ENCODE results near the gene ROMO1.

Gene ROMO1

GRCh38 chr20:35695978-35696377, 3.2 kb upstream of the ROMO1 start:
- H3K36me3 ChIP-seq (ENCODE audit: control insufficient read depth in 4 of 4, insufficient read depth in 4 of 4, low read length in 3 of 4) = peaks cover 0 to 15% (median 10%) of the 10 kb centered on the region in 4 experiments
- no peaks in the 10 kb centered on the region for H3K9me3 ChIP-seq (ENCODE audit: control extremely low read depth in 1 of 5, control insufficient read depth in 4 of 5, insufficient read depth in 2 of 5, low read depth in 1 of 5, low read length in 4 of 5)
- no peak for DNase-seq
- peaks cover 10 to 28% (median 23%) of the 10 kb centered on the region in 4 experiments for H3K4me1 ChIP-seq (ENCODE audit: control extremely low read depth in 1 of 4, control insufficient read depth in 4 of 4, insufficient read depth in 4 of 4, low read length in 3 of 4)
- no peak overlapping the region for H3K4me3 ChIP-seq (ENCODE audit: control insufficient read depth in 1 of 7, extremely low read depth in 1 of 7, insufficient read depth in 4 of 7, low read depth in 2 of 7, low read length in 6 of 7)
- no peaks in the 10 kb centered on the region for H3K27me3 ChIP-seq (replicated peaks in 2 of 5; ENCODE audit: control insufficient read depth in 4 of 5, insufficient read depth in 5 of 5, low read length in 4 of 5)
- ChIA-PET POLR2A (no interaction called here), CTCF (no interaction called here)
- no peak overlapping the region for H3K27ac ChIP-seq (ENCODE audit: insufficient read depth in 1 of 2, low read depth in 1 of 2, low read length in 2 of 2, poor library complexity in 1 of 2, severe bottlenecking in 2 of 2)
- WGBS (ENCODE audit: insufficient coverage) = 94% methylated on average over 2 of the region's 4 CpGs

GRCh38 chr20:35697696-35698297, 1.4 kb upstream of the ROMO1 start:
- WGBS (ENCODE audit: insufficient coverage) = 91% methylated on average over 5 of the region's 9 CpGs
- Histone ChIP-seq H3K9me3 (ENCODE audit: control extremely low read depth in 1 of 5, control insufficient read depth in 4 of 5, insufficient read depth in 2 of 5, low read depth in 1 of 5, low read length in 4 of 5) (no peaks in the 10 kb centered on the region), H3K4me3 (ENCODE audit: control insufficient read depth in 1 of 7, extremely low read depth in 1 of 7, insufficient read depth in 4 of 7, low read depth in 2 of 7, low read length in 6 of 7) (peak overlapping the region in 6 of 7 experiments; percentile 90 to 98 (median 94)), H3K27me3 (replicated peaks in 2 of 5; ENCODE audit: control insufficient read depth in 4 of 5, insufficient read depth in 5 of 5, low read length in 4 of 5) (no peaks in the 10 kb centered on the region), H3K36me3 (ENCODE audit: control insufficient read depth in 4 of 4, insufficient read depth in 4 of 4, low read length in 3 of 4) (peaks cover 4 to 30% (median 18%) of the 10 kb centered on the region in 4 experiments), H3K27ac (ENCODE audit: insufficient read depth in 1 of 2, low read depth in 1 of 2, low read length in 2 of 2, poor library complexity in 1 of 2, severe bottlenecking in 2 of 2) (no peak overlapping the region), H3K4me1 (ENCODE audit: control extremely low read depth in 1 of 4, control insufficient read depth in 4 of 4, insufficient read depth in 4 of 4, low read length in 3 of 4) (peaks cover 10 to 28% (median 24%) of the 10 kb centered on the region in 4 experiments)
- ChIA-PET POLR2A (no interaction called here), CTCF (interaction anchor here (0.6 kb wide), 1 partner anchor 94 kb away, joined by 3 read pairs; no protein-coding TSS in a partner anchor)
- no peak for DNase-seq

- Histone ChIP-seq H3K27ac (ENCODE audit: insufficient read depth in 1 of 2, low read depth in 1 of 2, low read length in 2 of 2, poor library complexity in 1 of 2, severe bottlenecking in 2 of 2) (peak overlapping the region in 1 of 2 experiments; percentile 92), H3K9me3 (ENCODE audit: control extremely low read depth in 1 of 5, control insufficient read depth in 4 of 5, insufficient read depth in 2 of 5, low read depth in 1 of 5, low read length in 4 of 5) (no peaks in the 10 kb centered on the region), H3K4me1 (ENCODE audit: control extremely low read depth in 1 of 4, control insufficient read depth in 4 of 4, insufficient read depth in 4 of 4, low read length in 3 of 4) (peaks cover 10 to 28% (median 24%) of the 10 kb centered on the region in 4 experiments), H3K27me3 (replicated peaks in 2 of 5; ENCODE audit: control insufficient read depth in 4 of 5, insufficient read depth in 5 of 5, low read length in 4 of 5) (no peaks in the 10 kb centered on the region), H3K4me3 (ENCODE audit: control insufficient read depth in 1 of 7, extremely low read depth in 1 of 7, insufficient read depth in 4 of 7, low read depth in 2 of 7, low read length in 6 of 7) (peak overlapping the region; percentile 81 to 98 (median 92)), H3K36me3 (ENCODE audit: control insufficient read depth in 4 of 4, insufficient read depth in 4 of 4, low read length in 3 of 4) (peaks cover 4 to 36% (median 20%) of the 10 kb centered on the region in 4 experiments)
- peak in 2 of 3 donors; percentile 18 to 37 for DNase-seq
- ChIA-PET CTCF (interaction anchor here (0.6 to 1.6 kb wide), 4 partner anchors 35 to 97 kb away, joined by 3 to 6 read pairs (median 4); partner anchors contain the start of genes CPNE1 and RBM12), POLR2A (interaction anchor here (1.3 kb wide), 1 partner anchor 82 kb away, joined by 5 read pairs; the partner anchor contains the start of gene SPAG4)
- WGBS (ENCODE audit: insufficient coverage) = 10% methylated on average over 33 of the region's 37 CpGs
These were observed 693 bp upstream of the ROMO1 start for GRCh38 chr20:35698298-35699126.

GRCh38 chr20:35699957-35700624, 886 bp downstream of the ROMO1 start:
- DNase-seq = peak in 1 of 3 donors; percentile 18
- H3K27me3 ChIP-seq (replicated peaks in 2 of 5; ENCODE audit: control insufficient read depth in 4 of 5, insufficient read depth in 5 of 5, low read length in 4 of 5) = no peaks in the 10 kb centered on the region
- CTCF ChIA-PET = interaction anchor here (1.5 to 1.6 kb wide), 2 partner anchors 36 to 81 kb away, joined by 6 read pairs; partner anchors contain the start of genes CPNE1 and RBM12
- H3K4me1 ChIP-seq (ENCODE audit: control extremely low read depth in 1 of 4, control insufficient read depth in 4 of 4, insufficient read depth in 4 of 4, low read length in 3 of 4) = peaks cover 10 to 28% (median 24%) of the 10 kb centered on the region in 4 experiments
- H3K27ac ChIP-seq (ENCODE audit: insufficient read depth in 1 of 2, low read depth in 1 of 2, low read length in 2 of 2, poor library complexity in 1 of 2, severe bottlenecking in 2 of 2) = peak overlapping the region; percentile 86 to 92
- peaks cover 9 to 47% (median 27%) of the 10 kb centered on the region in 4 experiments for H3K36me3 ChIP-seq (ENCODE audit: control insufficient read depth in 4 of 4, insufficient read depth in 4 of 4, low read length in 3 of 4)
- WGBS (ENCODE audit: insufficient coverage) = no CpG with 5 or more reads among the region's 6 CpGs
- POLR2A ChIA-PET = interaction anchor here (0.6 to 2.4 kb wide), 3 partner anchors 30 to 42 kb away, joined by 4 to 8 read pairs (median 4); partner anchors contain the start of genes CPNE1, RBM12 and RBM39
- peak overlapping the region in 6 of 7 experiments; percentile 90 to 98 (median 94) for H3K4me3 ChIP-seq (ENCODE audit: control insufficient read depth in 1 of 7, extremely low read depth in 1 of 7, insufficient read depth in 4 of 7, low read depth in 2 of 7, low read length in 6 of 7)
- no peaks in the 10 kb centered on the region for H3K9me3 ChIP-seq (ENCODE audit: control extremely low read depth in 1 of 5, control insufficient read depth in 4 of 5, insufficient read depth in 2 of 5, low read depth in 1 of 5, low read length in 4 of 5)

GRCh38 chr20:35700625-35701148, 1.5 kb downstream of the ROMO1 start:
- DNase-seq = no peak
- Histone ChIP-seq H3K27me3 (replicated peaks in 2 of 5; ENCODE audit: control insufficient read depth in 4 of 5, insufficient read depth in 5 of 5, low read length in 4 of 5) (no peaks in the 10 kb centered on the region), H3K9me3 (ENCODE audit: control extremely low read depth in 1 of 5, control insufficient read depth in 4 of 5, insufficient read depth in 2 of 5, low read depth in 1 of 5, low read length in 4 of 5) (no peaks in the 10 kb centered on the region), H3K4me3 (ENCODE audit: control insufficient read depth in 1 of 7, extremely low read depth in 1 of 7, insufficient read depth in 4 of 7, low read depth in 2 of 7, low read length in 6 of 7) (peak overlapping the region in 2 of 7 experiments; percentile 95 to 97), H3K4me1 (ENCODE audit: control extremely low read depth in 1 of 4, control insufficient read depth in 4 of 4, insufficient read depth in 4 of 4, low read length in 3 of 4) (peaks cover 10 to 28% (median 24%) of the 10 kb centered on the region in 4 experiments), H3K27ac (ENCODE audit: insufficient read depth in 1 of 2, low read depth in 1 of 2, low read length in 2 of 2, poor library complexity in 1 of 2, severe bottlenecking in 2 of 2) (peak overlapping the region in 1 of 2 experiments; percentile 92), H3K36me3 (ENCODE audit: control insufficient read depth in 4 of 4, insufficient read depth in 4 of 4, low read length in 3 of 4) (peaks cover 6 to 48% (median 30%) of the 10 kb centered on the region in 4 experiments)
- POLR2A ChIA-PET = interaction anchor here (1.5 to 2.4 kb wide), 2 partner anchors 26 to 36 kb away, joined by 4 to 8 read pairs; partner anchors contain the start of genes CPNE1 and RBM12
- WGBS (ENCODE audit: insufficient coverage) = 95% methylated on average over 5 of the region's 7 CpGs
- CTCF ChIA-PET = interaction anchor here (2.1 kb wide), 1 partner anchor 17 kb away, joined by 7 read pairs; no protein-coding TSS in a partner anchor

- ChIA-PET POLR2A (interaction anchor here (0.6 to 1.5 kb wide), 6 partner anchors 25 to 233 kb away, joined by 3 to 5 read pairs (median 4); partner anchors contain the start of genes CPNE1 and RBM12), CTCF (interaction anchor here (0.6 to 2.1 kb wide), 3 partner anchors 16 to 246 kb away, joined by 3 to 7 read pairs (median 3); no protein-coding TSS in a partner anchor)
- Histone ChIP-seq H3K4me1 (ENCODE audit: control extremely low read depth in 1 of 4, control insufficient read depth in 4 of 4, insufficient read depth in 4 of 4, low read length in 3 of 4) (peaks cover 10 to 28% (median 24%) of the 10 kb centered on the region in 4 experiments), H3K36me3 (ENCODE audit: control insufficient read depth in 4 of 4, insufficient read depth in 4 of 4, low read length in 3 of 4) (peaks cover 13 to 57% (median 37%) of the 10 kb centered on the region in 4 experiments), H3K9me3 (ENCODE audit: control extremely low read depth in 1 of 5, control insufficient read depth in 4 of 5, insufficient read depth in 2 of 5, low read depth in 1 of 5, low read length in 4 of 5) (no peaks in the 10 kb centered on the region), H3K27ac (ENCODE audit: insufficient read depth in 1 of 2, low read depth in 1 of 2, low read length in 2 of 2, poor library complexity in 1 of 2, severe bottlenecking in 2 of 2) (peak overlapping the region in 1 of 2 experiments; percentile 9), H3K4me3 (ENCODE audit: control insufficient read depth in 1 of 7, extremely low read depth in 1 of 7, insufficient read depth in 4 of 7, low read depth in 2 of 7, low read length in 6 of 7) (no peak overlapping the region), H3K27me3 (replicated peaks in 2 of 5; ENCODE audit: control insufficient read depth in 4 of 5, insufficient read depth in 5 of 5, low read length in 4 of 5) (no peaks in the 10 kb centered on the region)
- 79% methylated on average over 6 of the region's 12 CpGs for WGBS (ENCODE audit: insufficient coverage)
- peak in 1 of 3 donors; percentile 43 for DNase-seq
These were observed 3.0 kb downstream of the ROMO1 start for GRCh38 chr20:35702051-35702823.
